HL-60 (cell line): ENCODE measurements around the gene FAM151A.

Source experiments
- CTCF ChIP-seq: IDR thresholded peaks from one replicate; pipeline ENCODE4 v1.5.1; 2011; ENCODE audit warnings: low read length, control low read depth, inconsistent platforms; ENCODE audit not compliant: insufficient read depth
- GABPA ChIP-seq: IDR thresholded peaks from 2 replicates; pipeline ENCODE4 v1.6.1; 2012; ENCODE audit warnings: low read depth
- POLR2AphosphoS5 ChIP-seq: IDR thresholded peaks from 2 replicates; pipeline ENCODE4 v1.6.1; 2012; ENCODE audit warnings: low read depth
- REST ChIP-seq: IDR thresholded peaks from 2 replicates; pipeline ENCODE4 v1.6.1; 2012; ENCODE audit warnings: low read depth; ENCODE audit not compliant: insufficient replicate concordance
- SPI1 ChIP-seq: IDR thresholded peaks from 2 replicates; pipeline ENCODE4 v1.6.1; 2012; ENCODE audit warnings: low read depth, mild to moderate bottlenecking, borderline replicate concordance

- no peak for TF ChIP-seq CTCF
- TF ChIP-seq POLR2AphosphoS5 = no peak
- no peak for TF ChIP-seq GABPA
- no peak for TF ChIP-seq REST
- no peak for TF ChIP-seq SPI1
These were observed 54.0 kb downstream of the FAM151A start for GRCh38 chr1:54569339-54569738.
